ENCODE measurements around the gene ARID3C.
A peak's percentile ranks its signal among the peaks of the same experiment; 100 is the strongest.

ARID3C gene

DNA sequence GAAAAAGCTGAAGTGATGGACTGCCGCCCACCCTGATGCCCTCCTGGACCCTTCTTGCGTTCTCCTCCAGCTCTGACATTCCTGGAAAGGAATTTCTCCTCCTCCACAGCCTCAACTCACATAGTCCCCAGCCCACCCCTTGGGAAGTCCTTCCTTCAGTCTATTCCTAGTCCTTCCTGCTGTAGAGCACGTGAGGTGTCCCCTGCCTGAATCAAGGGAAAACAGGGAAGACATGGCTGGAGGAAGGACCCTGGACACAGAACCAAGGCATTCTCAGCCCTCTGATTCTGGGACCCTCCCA, 3.7 kb downstream of the ARID3C start:
- DNase-seq: no peak

DNA sequence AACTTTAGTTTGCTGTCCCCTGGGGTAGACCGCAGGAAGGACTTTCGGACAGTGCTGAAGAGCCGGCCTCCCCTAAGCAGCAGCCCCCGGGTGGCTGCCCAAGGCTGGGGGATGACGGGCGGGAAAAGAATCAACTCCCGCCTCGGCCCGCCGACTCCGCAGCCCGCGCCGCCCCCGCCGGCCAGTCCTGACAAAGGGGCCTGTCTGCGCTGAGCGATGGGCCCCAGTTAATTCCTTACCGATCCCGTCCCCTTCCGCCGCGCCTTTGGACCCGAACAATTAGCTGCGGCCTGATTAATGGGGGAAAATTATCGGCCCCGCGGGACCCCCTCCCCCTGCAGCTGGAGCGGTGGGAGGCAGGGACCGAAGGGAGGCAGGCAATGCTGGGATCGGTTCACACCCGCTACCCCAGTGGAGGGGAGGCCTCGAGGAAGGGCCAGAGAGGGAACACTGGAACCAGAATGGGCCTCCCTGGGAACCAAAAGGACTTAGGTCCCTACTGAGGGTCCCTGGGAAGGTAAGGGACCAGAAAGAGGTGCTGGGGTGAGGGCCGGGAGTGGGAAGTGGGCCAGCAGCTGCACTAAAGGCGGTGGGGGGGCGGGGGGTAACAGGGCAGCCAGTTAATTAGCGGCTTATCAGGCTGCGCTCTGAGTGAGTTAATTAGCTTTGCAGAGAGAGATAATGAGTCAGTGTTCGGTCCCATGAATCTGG, 4.2 kb downstream of the ARID3C start:
- DNase-seq: no peak

DNA sequence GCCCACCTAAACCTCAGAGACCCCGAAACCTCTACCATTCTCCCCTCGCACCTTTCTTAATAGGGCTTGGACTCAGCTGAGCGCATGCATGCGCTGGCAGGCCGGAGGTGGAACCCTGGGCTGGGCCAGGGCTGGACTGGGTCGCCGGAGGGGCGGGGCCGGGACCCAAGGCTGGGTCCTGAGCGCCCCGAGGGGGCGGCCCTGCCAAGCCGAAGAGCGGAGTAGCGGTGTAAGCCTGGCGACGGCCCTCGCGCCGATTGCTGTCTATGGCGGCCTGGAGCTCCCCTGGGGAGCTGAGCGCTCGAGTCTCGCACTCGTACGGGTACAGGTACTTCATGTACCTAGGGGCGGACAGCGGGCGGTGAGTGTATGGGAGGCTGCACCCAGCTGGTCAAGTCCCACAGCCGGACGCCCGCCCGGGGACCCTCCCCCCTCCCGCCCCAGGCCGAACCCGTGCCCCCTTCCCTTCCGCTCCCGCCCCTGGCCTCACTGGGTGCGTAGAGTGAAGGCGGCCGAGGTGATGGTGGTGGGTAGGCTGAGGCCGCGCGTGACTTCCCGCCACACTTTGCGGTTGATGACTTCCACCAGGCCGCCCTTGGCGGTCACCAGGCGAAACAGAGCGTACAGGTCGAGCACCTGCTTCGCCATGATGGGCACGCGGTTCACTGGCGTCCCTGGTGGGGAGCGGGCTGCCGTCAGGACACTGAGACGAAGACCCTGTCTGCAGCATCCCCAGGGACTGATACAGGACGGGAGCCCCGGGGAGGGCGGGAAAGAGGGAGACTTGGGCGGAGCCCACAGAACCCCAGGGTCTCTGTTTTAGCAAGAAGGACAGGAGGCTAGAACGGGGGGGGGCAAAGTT, 5.3 kb downstream of the ARID3C start:
- no peak for DNase-seq

DNA sequence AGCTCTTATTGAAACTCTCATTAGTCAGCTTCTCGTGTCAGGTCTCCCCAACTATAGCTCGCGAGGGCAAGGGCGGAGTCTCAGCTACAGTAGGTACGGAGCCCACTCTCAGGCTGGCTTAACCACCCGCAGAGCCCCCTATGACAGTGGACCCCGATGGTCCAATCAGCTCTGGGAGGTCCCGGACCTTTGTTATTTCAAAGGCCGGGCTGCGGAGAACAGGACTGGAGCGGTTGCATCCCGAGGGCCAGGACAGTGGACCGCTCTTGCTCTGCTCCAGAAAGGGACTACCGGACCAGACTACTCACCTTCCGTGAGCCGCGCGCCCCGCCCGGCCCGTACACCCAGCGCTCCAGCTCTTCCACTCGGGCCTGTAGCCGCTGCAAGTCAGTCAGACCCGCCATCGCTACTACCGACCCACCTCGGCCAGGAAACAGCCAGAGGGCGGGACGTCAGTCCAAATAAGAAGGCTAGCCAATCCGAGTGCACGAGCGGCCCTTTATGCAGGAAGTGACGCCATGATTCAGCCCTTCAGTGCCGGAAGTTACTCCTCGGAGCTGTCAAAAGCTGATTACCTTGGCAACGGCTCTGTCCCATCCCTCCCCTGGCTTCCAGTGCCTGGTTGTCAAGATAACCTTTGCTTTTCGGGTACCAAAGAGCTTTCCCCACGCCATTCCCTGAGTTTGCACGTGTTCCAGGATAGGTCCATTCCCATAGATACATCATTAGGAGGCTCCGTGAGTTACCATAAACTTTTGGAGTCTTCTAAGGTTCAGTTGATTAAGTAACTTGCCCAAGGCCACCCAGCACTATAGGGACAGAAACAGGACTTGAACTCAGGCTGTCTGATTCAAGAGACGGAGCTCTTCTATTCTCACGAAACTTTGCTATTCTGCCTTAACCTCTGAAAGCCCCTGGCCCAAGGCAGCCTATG, 8.5 kb downstream of the ARID3C start, which contains the start of gene DCTN3:
Gene DCTN3, minus strand, starts transcription at position 435 of the 934 bp plus-strand sequence. Its CDS starts 31 bp downstream, at position 404.
- peak; percentile 55 for DNase-seq

DNA sequence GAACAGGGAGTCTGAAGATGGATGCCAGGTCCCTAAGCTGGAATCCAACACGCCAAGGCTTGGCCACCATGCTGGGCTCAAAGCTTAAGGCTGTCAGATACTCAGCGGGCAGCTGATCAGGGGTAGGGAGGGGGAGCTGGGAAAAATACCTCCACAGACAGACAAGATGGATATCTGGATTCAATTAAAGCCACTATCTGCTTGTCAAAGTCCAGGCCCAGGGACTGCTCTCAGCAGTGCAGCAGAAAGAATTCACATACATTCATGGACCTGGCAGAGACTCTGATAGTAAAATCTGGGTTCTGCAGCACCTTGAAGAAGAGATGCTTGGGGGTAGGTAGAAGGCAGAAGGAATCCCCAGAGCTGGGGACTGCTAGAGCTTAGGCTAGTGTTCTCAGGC, 13.7 kb downstream of the ARID3C start:
- no peak for DNase-seq

DNA sequence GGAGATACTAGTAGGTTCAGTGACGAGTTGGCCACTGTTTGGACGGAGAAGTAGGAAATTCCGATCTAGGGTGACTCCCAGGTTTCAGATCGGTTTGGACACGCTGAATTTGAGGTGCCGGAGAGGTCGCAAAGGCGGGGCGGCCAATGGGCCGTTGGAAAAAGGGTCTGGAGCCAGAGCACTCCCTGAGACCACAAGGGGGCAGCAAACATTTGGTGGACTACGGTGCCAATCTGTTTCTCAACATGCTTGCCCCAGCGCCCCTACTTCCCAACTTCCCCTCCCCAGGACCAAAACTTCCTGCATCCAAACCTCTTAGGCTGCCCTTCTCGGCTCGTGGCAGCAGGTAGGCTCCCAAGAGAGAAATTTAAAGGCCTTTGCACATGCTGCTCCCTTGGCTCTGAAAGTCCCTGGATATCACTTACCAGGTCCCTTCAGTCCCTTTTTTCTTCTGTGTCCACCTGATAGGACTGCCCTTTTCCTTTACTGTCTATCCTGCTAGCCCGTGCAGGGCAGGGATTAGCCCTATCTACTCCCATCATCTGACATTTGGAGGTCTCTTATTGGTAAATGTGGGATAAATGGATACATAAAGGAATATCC, 16.0 kb downstream of the ARID3C start:
- peak; percentile 66 for DNase-seq

DNA sequence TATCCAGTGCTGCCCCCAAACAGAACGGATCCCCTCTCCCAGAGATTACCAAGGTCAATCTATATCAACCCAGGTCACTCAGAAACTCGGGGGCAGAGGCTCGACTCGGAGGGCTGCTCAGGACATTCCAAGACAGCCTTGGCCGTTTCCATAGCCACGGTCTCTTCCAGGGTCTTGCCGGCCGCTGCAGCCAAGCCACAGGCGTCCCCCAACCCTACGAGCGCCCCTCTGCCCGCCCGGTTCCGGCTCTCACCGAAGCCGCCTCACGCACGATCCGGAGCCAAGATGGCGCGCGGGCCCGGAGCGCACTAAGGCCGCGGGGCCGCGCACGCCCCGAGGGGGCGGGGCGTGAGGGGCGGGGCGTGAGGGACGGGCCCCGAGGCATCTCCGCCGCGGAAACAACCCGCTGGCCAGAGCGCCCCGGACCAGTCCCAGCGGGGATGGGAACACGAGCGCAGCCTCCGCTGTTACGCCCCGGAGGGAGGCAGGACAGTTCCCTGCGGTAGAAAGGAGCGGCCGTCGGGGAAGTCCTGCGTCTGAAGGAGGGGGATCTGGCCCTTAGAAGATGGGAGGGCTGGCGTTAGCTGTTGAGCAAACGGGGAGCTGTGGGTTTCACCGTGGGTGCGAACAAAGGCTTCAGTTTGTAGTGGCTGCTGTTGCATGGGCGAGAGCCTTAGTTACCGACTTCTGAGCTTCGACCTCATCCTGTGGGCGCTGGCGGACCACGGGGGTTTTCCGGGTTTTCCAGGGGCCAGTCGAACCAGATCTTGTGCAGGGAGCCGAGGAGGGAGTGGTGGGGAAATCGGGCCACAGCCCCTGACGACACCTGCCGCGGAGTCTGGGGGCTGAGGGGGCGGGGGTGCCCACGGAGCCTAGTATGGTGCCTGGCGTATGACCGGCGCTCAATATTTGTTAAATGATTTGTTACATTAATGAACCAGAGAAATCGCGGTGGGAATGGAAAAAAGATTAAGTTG, 16.8 kb downstream of the ARID3C start, which contains the start of gene RPP25L:
Gene RPP25L, minus strand, starts transcription at position 287 of the 977 bp plus-strand sequence. CDS start 801 bp downstream, outside the sequence.
- DNase-seq: peak; percentile 53

DNA sequence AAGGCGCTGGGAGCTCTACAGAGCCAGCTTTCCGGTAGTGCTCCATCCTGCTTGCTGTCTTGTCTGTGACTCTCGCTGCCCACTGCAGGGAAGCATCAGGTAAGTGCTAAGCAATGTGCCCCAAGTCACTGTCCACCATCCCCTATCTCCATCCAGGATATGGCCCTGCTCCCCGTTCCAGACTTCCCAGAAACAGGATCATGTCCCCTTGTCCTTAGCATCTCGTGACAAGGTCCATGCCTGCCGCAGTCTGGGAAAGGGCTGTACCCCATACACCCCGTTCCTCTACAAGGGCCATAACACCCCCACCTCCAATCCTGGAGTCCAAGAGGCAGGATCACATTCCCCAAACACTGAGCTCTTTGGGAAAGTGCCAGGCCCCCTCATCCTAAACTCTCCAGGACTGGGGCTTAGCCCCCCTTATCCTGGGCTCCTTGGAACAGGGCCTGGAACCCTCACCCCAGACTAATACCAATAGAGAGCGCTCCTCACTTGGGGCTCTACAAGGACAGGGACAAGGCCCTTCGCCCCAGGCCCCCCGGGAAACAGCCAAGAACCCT, 17.5 kb downstream of the ARID3C start:
- no peak for DNase-seq

DNA sequence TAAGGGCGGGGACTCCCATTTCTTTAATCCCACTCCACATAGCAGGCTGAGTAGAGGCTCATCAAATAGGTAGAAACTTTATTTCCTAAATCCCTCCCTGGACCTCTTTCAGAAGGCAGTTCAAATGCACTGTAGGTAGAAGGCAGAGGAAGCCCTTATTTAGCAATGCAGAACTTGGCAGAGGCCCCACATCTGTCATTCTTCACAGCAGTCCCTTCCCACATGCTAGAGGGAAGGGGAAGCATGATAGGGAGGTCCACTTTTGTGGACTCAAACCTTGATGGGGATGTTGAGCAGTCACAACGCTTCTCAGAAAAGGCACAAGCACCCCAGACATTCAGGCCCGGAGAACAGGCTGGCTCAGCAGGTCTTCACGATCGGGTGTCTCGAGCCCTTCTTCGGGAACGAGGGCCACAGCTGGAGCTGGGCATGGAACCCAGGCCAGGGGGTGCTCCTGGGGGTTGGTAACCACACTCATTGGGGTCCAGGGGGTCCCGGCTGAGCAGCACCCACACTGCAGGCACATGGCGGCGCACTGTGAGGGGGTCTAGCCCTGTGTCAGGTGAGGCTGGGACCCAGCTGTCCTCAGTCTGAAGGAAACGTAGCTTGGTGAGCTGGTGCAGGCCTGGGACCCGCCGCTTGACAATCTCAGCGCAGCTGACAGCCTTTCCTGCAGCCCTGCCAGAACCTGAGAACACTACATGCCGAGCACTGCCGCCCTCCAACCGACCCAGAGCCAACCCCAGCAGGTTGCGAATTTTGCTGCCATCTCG, 18.2 kb downstream of the ARID3C start:
- DNase-seq: no peak

DNA sequence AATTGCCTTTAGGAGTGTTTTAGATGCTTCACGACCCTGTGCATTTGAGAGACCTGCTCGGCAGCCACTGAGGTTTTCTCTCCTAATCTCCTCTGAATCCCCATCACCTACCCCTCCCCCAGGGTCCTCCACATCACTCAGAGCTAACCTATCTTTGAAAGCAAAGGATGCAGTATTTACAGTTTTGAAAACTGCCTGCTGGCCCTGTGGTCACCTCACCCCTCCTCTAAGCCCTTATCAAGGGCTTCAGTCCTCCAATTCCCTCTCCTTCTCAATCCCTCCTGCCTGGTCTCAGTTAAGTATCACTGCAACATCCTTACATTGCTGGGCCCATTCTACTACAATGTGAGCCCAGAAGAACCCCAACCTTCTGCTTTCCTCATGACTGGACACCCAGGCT, 21.5 kb downstream of the ARID3C start:
- DNase-seq: no peak

DNA sequence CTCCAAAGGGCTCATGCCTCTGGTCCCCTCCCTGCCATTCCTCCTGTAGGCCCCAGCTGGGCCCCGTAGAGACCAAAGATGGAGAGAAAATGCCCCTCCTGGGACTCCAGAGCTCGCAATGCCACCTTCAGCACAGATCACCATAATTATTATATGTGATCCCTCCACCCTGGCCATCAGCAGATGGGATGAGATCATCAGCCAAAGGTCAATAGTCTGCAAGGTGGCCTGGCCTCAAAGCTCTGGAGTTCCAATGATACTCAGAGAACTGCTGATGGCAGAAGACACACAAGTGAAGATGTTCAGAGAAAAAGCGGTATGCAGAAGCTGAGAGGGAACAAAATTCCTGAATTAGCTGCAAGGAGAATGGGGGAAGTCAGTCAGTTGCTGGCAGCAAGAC, 22.0 kb downstream of the ARID3C start:
- no peak for DNase-seq

DNA sequence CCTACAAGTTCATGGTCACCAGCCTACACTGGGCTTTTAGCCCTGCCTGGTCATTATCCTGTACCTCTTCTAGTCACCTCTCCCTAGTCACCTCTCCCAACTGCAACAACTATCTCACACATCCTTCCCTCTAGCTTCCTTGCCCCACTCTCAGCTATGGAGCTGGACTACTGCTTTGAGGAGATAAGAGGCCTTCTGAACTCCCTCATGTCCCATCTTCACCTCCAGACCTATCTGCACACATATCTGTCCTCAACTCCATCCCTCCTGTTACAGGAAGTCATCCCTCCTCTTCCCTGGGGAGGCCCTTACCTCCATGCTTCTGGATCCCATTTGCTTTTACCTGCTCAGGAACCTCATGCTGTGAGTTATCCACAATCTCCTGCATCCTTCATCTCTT, 22.7 kb downstream of the ARID3C start:
- DNase-seq: no peak

DNA sequence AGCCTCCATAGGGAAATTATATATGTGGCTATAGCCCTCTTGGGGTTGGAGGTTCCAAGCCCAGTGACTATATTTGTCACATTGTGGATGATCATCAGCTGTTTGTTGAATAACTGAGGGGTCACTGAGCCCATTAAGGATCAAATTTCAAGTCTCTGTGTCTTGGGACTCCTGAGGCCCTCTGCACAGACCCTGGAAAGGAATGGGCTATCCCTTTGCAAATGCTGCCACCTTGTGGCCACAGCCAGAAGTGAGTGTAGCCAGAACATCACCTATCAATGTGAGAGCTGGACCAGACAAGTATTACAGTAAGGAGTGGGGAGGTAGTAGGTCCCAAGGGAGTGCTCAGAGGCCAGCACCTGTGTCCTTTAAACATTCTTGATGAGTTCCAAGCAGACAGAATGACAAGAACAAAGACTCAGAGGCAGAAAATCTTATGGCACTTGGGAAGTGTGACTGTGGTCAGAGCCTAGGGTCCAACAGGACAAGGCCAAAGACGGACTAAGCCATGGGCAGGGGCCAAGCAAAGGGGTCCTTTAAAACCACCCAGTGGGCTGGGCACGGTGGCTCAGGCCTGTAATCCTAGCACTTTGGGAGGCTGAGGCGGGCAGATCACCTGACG, 25.1 kb downstream of the ARID3C start:
- DNase-seq: peak; percentile 33

DNA sequence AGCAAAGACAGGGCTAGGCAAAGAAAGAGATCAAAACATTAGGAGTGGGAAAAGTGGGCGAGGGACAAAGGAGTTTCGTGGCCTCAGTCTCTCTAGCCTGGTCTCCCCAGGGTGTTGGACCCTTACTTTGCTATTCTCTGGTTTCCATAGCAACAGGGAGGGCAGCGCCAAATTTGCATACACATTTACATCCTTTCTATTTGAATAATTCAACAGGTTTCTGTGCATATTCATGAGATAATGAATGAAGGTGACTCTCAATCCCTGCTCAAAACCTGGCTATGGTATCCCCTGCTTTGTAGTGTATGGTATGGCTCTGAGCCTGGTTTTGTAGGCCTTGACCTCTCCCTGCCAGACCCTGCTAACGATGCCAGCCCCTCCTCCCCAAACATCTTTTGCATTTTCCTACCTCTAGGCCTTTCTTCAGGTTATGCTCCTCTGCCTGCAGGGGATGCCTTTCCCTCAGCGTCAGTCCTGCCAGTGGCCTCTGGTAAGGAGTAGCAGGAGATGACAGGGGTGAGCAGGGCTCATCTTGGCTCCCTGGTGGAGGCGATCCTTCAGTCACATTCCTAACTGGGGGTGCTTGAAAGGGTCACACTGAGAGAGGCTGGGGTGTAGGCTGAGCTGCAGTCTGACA, 26.8 kb downstream of the ARID3C start:
- no peak for DNase-seq

DNA sequence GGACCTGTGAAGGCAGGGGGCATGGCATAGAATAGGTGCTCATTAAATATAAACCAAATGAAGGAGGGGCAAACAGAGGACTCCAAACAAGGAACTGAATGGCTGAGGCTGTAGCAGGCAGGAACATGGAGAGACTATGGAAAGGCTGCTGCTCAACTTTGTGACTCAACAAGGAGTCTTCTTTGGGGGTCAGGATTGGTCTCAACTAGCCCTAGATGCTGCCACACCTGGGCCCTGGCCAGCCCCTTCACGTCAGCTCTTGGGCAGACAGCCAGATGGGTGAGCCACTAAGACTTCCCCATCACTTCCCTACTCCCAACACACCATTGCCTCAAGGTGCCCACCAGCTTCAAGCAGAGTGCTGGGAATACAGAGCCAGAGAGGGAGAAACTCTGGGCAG, 28.0 kb downstream of the ARID3C start:
- DNase-seq: no peak

DNA sequence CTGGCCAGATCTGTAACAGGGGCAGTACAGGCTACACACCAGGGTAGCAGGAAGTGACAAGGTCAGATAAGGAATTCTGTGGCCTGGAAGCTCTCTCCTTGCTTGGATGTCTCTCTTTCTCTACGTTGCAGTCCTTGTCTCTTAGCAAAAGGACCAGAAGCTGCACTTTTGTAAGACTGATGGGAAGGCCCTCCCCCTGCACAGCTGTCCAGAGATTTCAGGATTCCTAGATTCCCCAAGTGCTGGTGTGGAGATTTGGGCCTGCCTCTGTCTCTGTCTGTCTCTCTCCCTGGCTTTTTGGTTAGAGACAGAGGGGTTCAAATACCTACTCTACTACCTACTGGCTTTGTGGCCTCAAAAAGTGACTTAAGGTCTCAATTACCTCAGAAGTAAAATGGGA, 29.3 kb downstream of the ARID3C start:
- DNase-seq: no peak

DNA sequence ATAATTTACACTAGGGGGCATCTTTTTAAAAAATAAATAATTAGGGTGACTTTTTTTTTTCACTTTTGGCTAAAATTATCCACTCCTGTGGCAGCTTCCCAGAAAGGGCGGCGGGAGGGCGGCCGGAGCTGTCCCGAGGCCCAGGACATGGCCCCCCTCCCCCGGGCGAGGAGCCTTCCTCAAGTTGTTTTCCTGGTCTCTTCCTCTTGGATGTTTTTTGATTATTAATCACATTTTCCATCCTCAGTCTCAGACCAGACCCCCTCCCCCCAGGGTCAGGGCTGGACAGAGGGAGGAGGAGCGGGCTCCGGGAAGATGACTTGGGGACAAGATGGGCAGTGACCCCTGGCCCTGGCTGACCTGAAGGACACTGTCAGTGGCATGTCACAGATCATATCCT, 34.7 kb downstream of the ARID3C start:
- DNase-seq: no peak

DNA sequence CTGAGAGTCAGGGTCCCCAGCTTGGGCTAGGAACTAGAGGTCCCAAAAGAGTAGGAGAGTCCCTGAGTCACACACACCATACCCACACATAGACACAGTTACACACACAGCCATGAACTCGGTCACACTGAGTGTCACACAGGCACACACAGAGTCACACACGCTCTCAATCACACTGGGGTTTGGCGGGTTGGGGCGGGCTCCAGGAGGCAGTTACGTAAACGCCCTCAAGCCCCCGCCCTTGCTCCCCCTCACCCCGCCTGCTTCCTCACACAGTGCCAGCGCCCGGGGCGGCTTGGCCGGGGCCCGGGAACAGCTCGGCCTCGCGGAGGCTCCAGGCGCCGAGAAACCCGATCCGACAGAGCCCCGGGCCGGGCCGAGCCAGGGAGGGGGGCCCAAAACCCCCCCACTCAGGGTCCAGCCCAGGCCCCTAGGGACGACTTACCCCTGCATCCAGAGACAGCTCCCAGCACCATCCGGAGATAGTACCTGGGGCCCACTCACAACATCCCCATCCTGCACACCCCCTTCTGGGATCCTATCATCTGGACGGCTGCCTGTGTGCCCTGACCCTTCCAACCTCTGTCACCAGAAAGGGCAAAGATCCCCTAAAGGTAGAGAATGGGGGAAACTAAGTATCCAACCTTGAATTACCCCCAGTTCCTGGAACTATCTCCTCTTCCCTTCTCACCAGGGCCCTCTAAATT, 35.8 kb downstream of the ARID3C start:
- no peak for DNase-seq

Measured in NCI-H510A treated with DMSO at 0.1 percent for 48 hours (cell line).